ENCODE data around the gene CFAP97D1. TPM values are rescaled to one million over a fixed set of nuclear protein-coding genes. Genes with fewer than 3 reads are reported as not detected.

Gene CFAP97D1
- total RNA-seq, 1 donor from 2014 or later: not detected

DNA sequence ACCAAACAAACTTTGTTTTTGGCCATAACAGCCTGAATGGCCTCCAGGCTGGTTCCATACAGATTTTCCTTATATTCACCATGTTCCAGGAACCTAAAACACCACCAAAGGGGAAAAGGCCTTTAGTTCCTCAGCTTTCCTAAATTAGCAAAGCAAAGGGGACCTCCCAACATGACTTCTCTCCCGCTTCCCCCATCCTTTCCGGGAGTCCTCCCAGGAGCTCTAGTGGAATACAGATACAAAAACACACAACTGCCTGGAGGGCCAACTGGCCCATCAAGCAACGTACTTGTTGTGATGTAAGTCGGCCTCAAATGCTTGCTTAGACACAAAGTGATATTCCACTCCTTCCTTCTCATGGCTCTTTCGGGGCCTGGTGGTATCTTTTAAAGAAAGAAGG lies 30.6 kb downstream of the CFAP97D1 start:
- Mint-ChIP-seq H3K9me3 (no peaks in the 10 kb centered on the region), H3K4me1 (no peaks in the 10 kb centered on the region), H3K27me3 (ENCODE audit: low read depth) (no peaks in the 10 kb centered on the region), H3K27ac (no peak overlapping the region), H3K36me3 (peaks cover 12% of the 10 kb centered on the region), H3K4me3 (no peak overlapping the region)
- no peak for TF ChIP-seq CTCF (IDR thresholded peaks at IDR 0.05; ENCODE audit: unreplicated experiment)
- DNase-seq (ENCODE audit: low spot score in 2 of 2, unreplicated experiment in 2 of 2): no peak

- Mint-ChIP-seq H3K9me3 (no peaks in the 10 kb centered on the region), H3K27ac (no peak overlapping the region), H3K4me3 (no peak overlapping the region), H3K36me3 (peaks cover 13% of the 10 kb centered on the region), H3K27me3 (ENCODE audit: low read depth) (no peaks in the 10 kb centered on the region), H3K4me1 (no peaks in the 10 kb centered on the region)
- TF ChIP-seq CTCF (IDR thresholded peaks at IDR 0.05; ENCODE audit: unreplicated experiment): no peak
- DNase-seq (ENCODE audit: low spot score in 2 of 2, unreplicated experiment in 2 of 2): no peak
Observed at GRCh38 chr17:43812396-43813265, 32.4 kb downstream of the CFAP97D1 start.

DNA sequence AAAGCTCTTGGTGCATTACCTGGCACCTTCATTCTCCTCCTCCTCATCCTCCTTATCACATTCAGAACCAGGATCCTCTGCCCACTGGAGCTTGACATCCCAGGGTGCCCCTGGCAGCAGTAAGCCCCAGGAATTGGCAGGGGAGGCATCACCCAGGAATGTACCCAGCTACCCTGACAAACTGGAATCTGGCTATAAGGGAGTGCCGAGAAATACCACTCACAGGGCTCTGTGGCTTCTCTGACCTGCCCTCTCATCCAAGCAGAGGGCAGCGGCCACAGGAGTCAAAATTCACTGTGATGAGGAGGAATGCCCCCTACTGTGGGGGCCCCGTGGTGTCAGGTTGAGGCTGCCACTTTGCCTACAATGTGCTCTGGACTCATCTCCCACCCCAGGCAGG lies 33.2 kb downstream of the CFAP97D1 start:
- no peak for DNase-seq (ENCODE audit: low spot score in 2 of 2, unreplicated experiment in 2 of 2)
- no peak for TF ChIP-seq CTCF (IDR thresholded peaks at IDR 0.05; ENCODE audit: unreplicated experiment)
- no peaks in the 10 kb centered on the region for H3K9me3 Mint-ChIP-seq
- no peak overlapping the region for H3K27ac Mint-ChIP-seq
- H3K27me3 Mint-ChIP-seq (ENCODE audit: low read depth): no peaks in the 10 kb centered on the region
- H3K36me3 Mint-ChIP-seq: peaks cover 13% of the 10 kb centered on the region
- no peaks in the 10 kb centered on the region for H3K4me1 Mint-ChIP-seq
- no peak overlapping the region for H3K4me3 Mint-ChIP-seq

GRCh38 chr17:43814026-43814425 lies 33.8 kb downstream of the CFAP97D1 start:
- Mint-ChIP-seq H3K4me3 (no peak overlapping the region), H3K27ac (no peak overlapping the region), H3K36me3 (peaks cover 13% of the 10 kb centered on the region), H3K4me1 (no peaks in the 10 kb centered on the region), H3K9me3 (no peaks in the 10 kb centered on the region), H3K27me3 (ENCODE audit: low read depth) (no peaks in the 10 kb centered on the region)
- TF ChIP-seq CTCF (IDR thresholded peaks at IDR 0.05; ENCODE audit: unreplicated experiment): no peak
- DNase-seq (ENCODE audit: low spot score in 2 of 2, unreplicated experiment in 2 of 2): no peak

- Mint-ChIP-seq H3K9me3 (no peaks in the 10 kb centered on the region), H3K4me3 (no peak overlapping the region), H3K36me3 (peaks cover 15% of the 10 kb centered on the region), H3K27me3 (ENCODE audit: low read depth) (no peaks in the 10 kb centered on the region), H3K4me1 (peaks cover 6% of the 10 kb centered on the region), H3K27ac (no peak overlapping the region)
- no peak for TF ChIP-seq CTCF (IDR thresholded peaks at IDR 0.05; ENCODE audit: unreplicated experiment)
- no peak for DNase-seq (ENCODE audit: low spot score in 2 of 2, unreplicated experiment in 2 of 2)
Observed at GRCh38 chr17:43814714-43815113, 34.5 kb downstream of the CFAP97D1 start.

Data from mesothelial cell of epicardium (in vitro differentiated cells).